Sigmoid colon (tissue), 4 donors: ENCODE measurements around the gene COPG2.

ENCODE experiments used
- CTCF ChIP-seq, 4 experiments: fragments of 450-650 bp in 3 of 4; fragments of 200-600 bp in 1 of 4; IDR thresholded peaks; one replicate each; pipeline ENCODE4 v1.5.1; 2016 to 2019; ENCODE audit warnings: antibody characterized with exemption in 4 of 4, mild to moderate bottlenecking in 3 of 4, moderate library complexity in 2 of 4
- EP300 ChIP-seq, 4 donors: sonication (generic); formaldehyde crosslinking; IDR thresholded peaks; one replicate each; pipeline ENCODE4 v1.6.1; 2017; ENCODE audit warnings: antibody characterized with exemption in 4 of 4
- POLR2A ChIP-seq, 2 donors: fragments of 450-650 bp; IDR thresholded peaks; one replicate each; pipeline ENCODE4 v1.6.1; 2016; ENCODE audit warnings: antibody characterized with exemption in 2 of 2, mild to moderate bottlenecking in 2 of 2, moderate library complexity in 2 of 2
- POLR2AphosphoS5 ChIP-seq, 4 donors: sonication (generic); formaldehyde crosslinking; IDR thresholded peaks; one replicate each; pipeline ENCODE4 v1.6.1; 2017; ENCODE audit warnings: antibody characterized with exemption in 4 of 4

GRCh38 chr7:130475776-130476175 is 192.8 kb downstream of the COPG2 start:
- no peak for TF ChIP-seq CTCF (IDR thresholded peaks at IDR 0.05)
- TF ChIP-seq EP300 (IDR thresholded peaks at IDR 0.05) = no peak
- no peak for TF ChIP-seq POLR2A (IDR thresholded peaks at IDR 0.05)
- no peak for TF ChIP-seq POLR2AphosphoS5 (IDR thresholded peaks at IDR 0.05)
